Activated T-cell treated with anti-CD3 and anti-CD28 coated beads, Interleukin-2, amount 50 U/mL, for 72 hours (primary cell): Measurements from ENCODE around the gene OLFM1. TPM values are rescaled to one million over a fixed set of nuclear protein-coding genes. Genes with fewer than 3 reads are reported as not detected.

Experiments used
- ATAC-seq, 2 donors: fragments of 150-1000 bp; cut with Tn5 transposase; replicated peaks in 1 of 2; 2 replicates each; pipeline ENCODE4 v1.10.0; 2021; ENCODE audit warnings: moderate library complexity in 2 of 2, mild to moderate bottlenecking in 1 of 2
- DNase-seq, 2 donors: peaks; one replicate each; pipeline ENCODE4 v3.0.0; 2021 to 2022; ENCODE audit warnings: mixed read lengths in 1 of 2
- H3K27ac Mint-ChIP-seq: one replicate; pipeline ENCODE4 v1.8.0; 2022; ENCODE audit warnings: mild to moderate bottlenecking, moderate library complexity, mixed read lengths
- H3K27me3 Mint-ChIP-seq: one replicate; pipeline ENCODE4 v1.8.0; 2022; ENCODE audit warnings: low read depth, mixed read lengths
- H3K36me3 Mint-ChIP-seq, 2 donors: one replicate each; pipeline ENCODE4 v1.8.0; 2022; ENCODE audit warnings: mixed read lengths in 2 of 2, mild to moderate bottlenecking in 1 of 2; ENCODE audit not compliant: insufficient read depth in 2 of 2
- H3K4me1 Mint-ChIP-seq: one replicate; pipeline ENCODE4 v1.8.0; 2022; ENCODE audit warnings: low read depth, mixed read lengths
- H3K4me3 Mint-ChIP-seq, 2 donors: one replicate each; pipeline ENCODE4 v1.8.0; 2022; ENCODE audit warnings: mild to moderate bottlenecking in 2 of 2, mixed read lengths in 2 of 2, moderate library complexity in 2 of 2
- H3K9me3 Mint-ChIP-seq, 2 donors: one replicate each; pipeline ENCODE4 v1.8.0; 2022; ENCODE audit warnings: mixed read lengths in 2 of 2
- total RNA-seq, 2 donors: library from RNA; stranded (reverse); gene quantifications; one replicate each; pipeline ENCODE4 v1.2.3, GENCODE V29; 2022

The OLFM1 gene
- total RNA-seq, 2 donors from 2014 or later: 0.70 TPM; not detected in 1

- no peak for DNase-seq
- Mint-ChIP-seq H3K27ac (no peak overlapping the region), H3K36me3 (peaks cover 4 to 6% of the 10 kb centered on the region in 2 donors), H3K4me3 (no peak overlapping the region), H3K4me1 (no peaks in the 10 kb centered on the region), H3K27me3 (peaks cover 40% of the 10 kb centered on the region), H3K9me3 (peaks cover 6 to 9% of the 10 kb centered on the region in 2 donors)
- ATAC-seq: no peak
These were observed 22.3 kb upstream of the OLFM1 start for GRCh38 chr9:135065151-135065550.

DNA sequence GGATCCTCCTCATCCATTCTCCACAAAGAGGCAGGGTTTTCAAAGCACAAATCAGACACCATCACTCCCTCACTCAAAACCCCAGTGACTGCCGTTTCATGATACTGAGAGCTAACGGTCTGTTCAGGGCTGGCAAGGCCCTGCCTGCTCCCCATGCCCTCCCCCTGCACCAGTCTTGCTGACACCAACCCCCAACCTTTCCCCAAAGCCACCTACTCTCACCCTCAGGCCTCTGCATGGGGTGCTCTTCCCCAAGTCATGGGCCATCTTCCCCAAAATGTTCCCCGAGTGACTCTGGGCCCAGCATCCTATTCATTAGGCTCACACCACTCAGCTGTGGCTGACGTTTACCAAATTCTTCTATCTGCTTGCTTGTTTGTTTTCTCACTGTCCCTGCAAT, 21.7 kb upstream of the OLFM1 start:
- Mint-ChIP-seq H3K27me3 (peaks cover 40% of the 10 kb centered on the region), H3K27ac (no peak overlapping the region), H3K36me3 (peaks cover 4 to 6% of the 10 kb centered on the region in 2 donors), H3K4me3 (no peak overlapping the region), H3K4me1 (no peaks in the 10 kb centered on the region), H3K9me3 (peaks cover 6 to 9% of the 10 kb centered on the region in 2 donors)
- ATAC-seq: no peak
- DNase-seq: no peak

GRCh38 chr9:135066291-135066690, 21.2 kb upstream of the OLFM1 start:
- no peak for ATAC-seq
- H3K4me3 Mint-ChIP-seq: no peak overlapping the region
- H3K27ac Mint-ChIP-seq: no peak overlapping the region
- H3K27me3 Mint-ChIP-seq: peaks cover 41% of the 10 kb centered on the region
- peaks cover 4 to 6% of the 10 kb centered on the region in 2 donors for H3K36me3 Mint-ChIP-seq
- DNase-seq: no peak
- peaks cover 6 to 9% of the 10 kb centered on the region in 2 donors for H3K9me3 Mint-ChIP-seq
- H3K4me1 Mint-ChIP-seq: no peaks in the 10 kb centered on the region

DNA sequence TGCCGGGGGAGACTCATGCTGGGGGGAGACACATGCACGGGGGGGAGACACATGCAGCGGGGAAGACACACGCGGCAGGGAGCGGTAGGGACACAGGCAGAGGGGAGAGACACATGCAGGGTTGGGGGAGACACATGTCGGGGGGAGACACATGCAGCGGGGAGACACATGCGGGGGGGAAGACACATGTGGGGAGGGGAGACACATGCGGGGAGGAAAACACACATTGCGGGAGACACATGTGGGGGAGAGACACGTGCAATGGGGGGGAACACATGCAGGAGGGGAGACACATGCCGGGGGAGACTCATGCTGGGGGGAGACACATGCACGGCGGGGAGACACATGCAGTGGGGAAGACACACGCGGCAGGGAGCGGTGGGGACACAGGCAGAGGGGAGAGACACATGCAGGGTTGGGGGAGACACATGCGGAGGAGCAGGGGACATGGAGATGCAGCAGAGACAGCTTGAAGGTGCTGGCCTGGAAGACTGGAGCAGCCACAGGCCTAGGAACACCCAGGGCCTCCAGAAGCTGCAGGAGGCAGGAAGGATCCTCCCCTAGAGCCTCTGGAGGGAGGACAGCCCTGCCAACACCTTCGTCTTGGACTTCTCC, 20.3 kb upstream of the OLFM1 start:
- no peak for DNase-seq
- Mint-ChIP-seq H3K4me3 (no peak overlapping the region), H3K27ac (no peak overlapping the region), H3K36me3 (peaks cover 4 to 6% of the 10 kb centered on the region in 2 donors), H3K4me1 (no peaks in the 10 kb centered on the region), H3K9me3 (peaks cover 6 to 9% of the 10 kb centered on the region in 2 donors), H3K27me3 (peaks cover 41% of the 10 kb centered on the region)
- ATAC-seq: no peak

GRCh38 chr9:135068776-135069415, 18.6 kb upstream of the OLFM1 start:
- Mint-ChIP-seq H3K36me3 (peaks cover 4 to 6% of the 10 kb centered on the region in 2 donors), H3K27me3 (peaks cover 45% of the 10 kb centered on the region), H3K4me1 (no peaks in the 10 kb centered on the region), H3K9me3 (peaks cover 4 to 5% of the 10 kb centered on the region in 2 donors), H3K4me3 (no peak overlapping the region), H3K27ac (no peak overlapping the region)
- ATAC-seq (no peak), DNase-seq (no peak)

- H3K4me3 Mint-ChIP-seq: no peak overlapping the region
These were observed 17.8 kb upstream of the OLFM1 start for GRCh38 chr9:135069558-135070197.

DNA sequence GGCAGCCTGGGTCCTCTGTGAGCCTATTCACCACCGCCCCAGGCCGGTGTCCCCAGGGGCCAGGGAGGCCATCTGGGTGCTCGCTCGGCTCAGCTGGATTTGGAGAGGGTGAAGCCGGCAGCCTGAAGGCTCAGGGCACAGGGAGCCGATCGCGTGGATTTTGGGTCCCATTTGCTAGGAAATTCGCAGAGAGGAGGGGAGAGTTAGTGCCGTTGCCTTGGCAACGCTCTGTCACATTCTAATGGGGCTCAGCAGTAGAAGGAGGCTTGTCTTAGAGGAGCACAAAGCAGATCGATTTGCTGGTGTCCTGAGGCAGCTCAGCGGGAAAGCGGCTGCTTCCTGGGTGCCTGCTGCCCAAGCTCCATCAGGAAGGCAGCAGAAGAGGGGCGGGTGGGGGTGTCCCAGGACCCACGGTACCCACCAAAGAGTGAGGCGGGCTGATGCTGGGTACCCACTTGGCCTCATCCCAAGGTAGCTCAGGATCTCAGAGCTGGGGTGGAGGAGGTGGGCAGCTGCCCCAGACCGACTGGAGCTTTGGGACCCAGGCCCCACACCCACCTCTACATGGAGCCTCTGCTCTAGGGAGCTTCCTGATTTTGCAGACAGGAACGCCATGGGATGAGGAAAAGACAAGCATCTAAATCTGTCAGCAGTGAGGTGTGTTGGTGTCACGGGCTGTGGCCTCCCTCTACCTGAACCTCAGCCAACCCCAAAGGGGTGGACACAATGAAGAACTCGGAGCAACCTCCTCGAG, 17.1 kb upstream of the OLFM1 start:
- Mint-ChIP-seq H3K27me3 (peaks cover 47% of the 10 kb centered on the region), H3K36me3 (no peaks in the 10 kb centered on the region), H3K9me3 (peaks cover 0 to 1% of the 10 kb centered on the region in 2 donors), H3K4me3 (no peak overlapping the region), H3K27ac (no peak overlapping the region), H3K4me1 (no peaks in the 10 kb centered on the region)
- ATAC-seq (no peak), DNase-seq (no peak)

More at GRCh38 chr9:135069558-135070197, 17.8 kb upstream of the OLFM1 start:
- no peak for ATAC-seq
- H3K4me1 Mint-ChIP-seq: no peaks in the 10 kb centered on the region
- no peak for DNase-seq
- peaks cover 0 to under 1% of the 10 kb centered on the region in 2 donors for H3K36me3 Mint-ChIP-seq
- H3K27me3 Mint-ChIP-seq: peaks cover 44% of the 10 kb centered on the region
- H3K27ac Mint-ChIP-seq: no peak overlapping the region
- peaks cover 0 to 1% of the 10 kb centered on the region in 2 donors for H3K9me3 Mint-ChIP-seq

DNA sequence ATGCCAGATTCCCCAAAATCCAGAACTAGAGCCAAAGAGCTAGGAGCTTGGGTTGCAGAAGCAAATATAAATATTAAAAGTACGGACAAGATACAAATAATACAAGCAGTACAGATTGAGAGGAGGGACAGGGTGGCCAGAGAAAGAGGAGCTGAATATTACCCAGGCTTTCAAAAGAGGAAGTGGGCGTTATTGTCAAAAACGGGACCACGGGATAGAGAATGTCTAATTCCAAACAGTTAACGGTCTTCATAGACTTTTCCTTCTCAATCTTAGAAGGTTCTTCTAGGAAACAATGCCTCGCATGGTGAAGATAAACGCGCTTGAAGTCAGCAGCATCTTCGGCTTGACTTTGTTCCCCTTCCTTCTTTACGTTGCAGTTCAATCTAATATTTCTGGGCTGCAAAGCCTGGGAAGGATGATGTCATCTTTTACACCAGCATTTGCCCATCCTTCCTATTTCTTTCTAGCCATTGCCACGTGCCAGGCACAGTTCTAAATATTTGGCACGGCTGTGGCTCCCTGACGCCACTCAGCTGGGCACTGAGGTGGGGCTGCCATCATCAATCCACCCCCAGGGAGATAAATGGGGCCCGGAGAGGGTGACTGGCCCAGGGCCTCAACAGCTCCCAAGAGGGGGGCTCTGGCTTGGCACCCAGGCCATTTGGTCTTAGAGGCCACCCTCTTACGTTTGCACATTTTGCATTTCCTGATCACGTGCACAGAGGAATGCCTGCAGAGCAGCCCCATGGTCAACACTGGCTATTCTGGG, 16.3 kb upstream of the OLFM1 start:
- H3K4me1 Mint-ChIP-seq: no peaks in the 10 kb centered on the region
- no peak for DNase-seq
- no peak for ATAC-seq
- H3K27me3 Mint-ChIP-seq: peaks cover 46% of the 10 kb centered on the region
- H3K36me3 Mint-ChIP-seq: no peaks in the 10 kb centered on the region
- H3K4me3 Mint-ChIP-seq: no peak overlapping the region
- H3K9me3 Mint-ChIP-seq: no peaks in the 10 kb centered on the region
- H3K27ac Mint-ChIP-seq: no peak overlapping the region

DNA sequence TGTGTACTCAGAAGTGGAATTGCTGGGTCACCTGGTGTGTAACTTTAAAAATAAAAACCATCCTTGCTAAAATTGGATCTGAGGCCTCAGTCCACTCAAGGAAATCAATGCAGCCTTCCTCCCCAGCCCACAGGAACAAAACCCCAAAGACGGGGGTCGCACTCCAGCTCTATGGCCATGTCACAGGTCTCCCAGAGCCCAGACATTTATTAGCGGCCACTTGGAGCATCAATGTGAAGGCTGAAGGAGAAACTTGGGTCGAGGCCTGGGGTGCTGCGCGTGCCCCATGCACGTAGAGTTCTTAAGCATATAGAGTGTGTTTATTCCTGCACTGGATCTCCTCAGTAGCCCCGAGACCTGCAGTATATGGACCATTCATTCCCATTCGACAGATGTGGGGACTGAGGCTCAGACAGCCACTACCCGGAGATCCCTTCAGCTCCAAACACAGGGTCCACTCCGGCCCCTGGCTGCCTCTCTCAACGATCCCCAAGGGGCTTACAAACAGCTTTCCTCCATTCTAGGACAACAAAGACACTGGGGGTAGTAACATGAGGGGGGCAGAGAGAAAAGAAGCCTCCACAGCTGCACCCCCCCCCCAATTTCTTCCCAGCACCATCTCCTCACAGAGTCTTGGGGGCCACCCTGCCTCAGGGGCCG, 14.3 kb upstream of the OLFM1 start:
- H3K4me3 Mint-ChIP-seq: no peak overlapping the region
- H3K4me1 Mint-ChIP-seq: no peaks in the 10 kb centered on the region
- no peaks in the 10 kb centered on the region for H3K9me3 Mint-ChIP-seq
- H3K27ac Mint-ChIP-seq: no peak overlapping the region
- DNase-seq (no peak), ATAC-seq (no peak)
- peaks cover 47% of the 10 kb centered on the region for H3K27me3 Mint-ChIP-seq
- H3K36me3 Mint-ChIP-seq: no peaks in the 10 kb centered on the region

GRCh38 chr9:135073741-135074305, 13.6 kb upstream of the OLFM1 start:
- Mint-ChIP-seq H3K36me3 (no peaks in the 10 kb centered on the region), H3K4me3 (no peak overlapping the region), H3K4me1 (no peaks in the 10 kb centered on the region), H3K9me3 (no peaks in the 10 kb centered on the region), H3K27ac (no peak overlapping the region), H3K27me3 (peaks cover 41% of the 10 kb centered on the region)
- ATAC-seq (no peak), DNase-seq (no peak)

DNA sequence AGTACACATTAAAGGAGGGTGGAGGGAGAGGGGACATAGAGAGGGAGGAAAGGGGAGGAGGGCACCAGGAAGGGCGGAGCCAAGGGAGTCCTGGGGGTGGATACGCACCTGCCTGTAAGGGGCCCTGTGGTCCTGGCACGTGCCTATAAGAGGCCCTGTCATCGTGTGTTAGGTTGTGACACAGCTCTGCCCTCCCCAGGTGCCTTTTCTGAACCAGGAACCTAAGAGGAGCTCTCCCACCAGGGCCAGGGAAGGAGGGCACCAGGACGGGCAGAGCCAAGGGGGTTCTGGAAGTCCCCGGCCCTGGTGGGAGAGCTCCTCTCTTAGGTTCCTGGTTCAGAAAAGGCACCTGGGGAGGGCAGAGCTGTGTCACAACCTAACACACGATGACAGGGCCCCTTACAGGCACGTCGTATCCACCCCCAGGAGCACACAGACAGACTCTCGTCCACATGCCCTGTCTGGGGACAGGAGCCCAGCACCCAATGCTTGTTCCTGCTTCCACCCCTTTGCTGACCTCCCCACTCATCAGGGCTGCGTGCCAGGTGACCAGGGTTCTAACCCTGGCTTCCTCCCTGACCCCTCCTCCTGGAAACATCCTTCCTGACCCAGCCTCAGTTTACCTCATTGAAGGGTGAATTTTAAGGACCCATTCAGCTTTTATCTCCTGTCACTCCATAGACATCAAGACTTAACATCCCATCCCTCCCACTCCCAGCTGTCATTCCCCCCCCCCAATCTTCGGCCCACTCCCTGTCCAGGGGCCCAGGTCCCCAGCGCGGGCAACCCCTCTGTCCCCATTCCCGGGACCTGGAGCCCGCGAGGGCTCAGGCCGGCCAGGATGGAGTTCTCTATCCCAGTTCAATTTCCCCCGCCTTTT, 12.9 kb upstream of the OLFM1 start:
- H3K36me3 Mint-ChIP-seq: no peaks in the 10 kb centered on the region
- H3K27ac Mint-ChIP-seq: no peak overlapping the region
- H3K4me1 Mint-ChIP-seq: no peaks in the 10 kb centered on the region
- H3K9me3 Mint-ChIP-seq: no peaks in the 10 kb centered on the region
- no peak for DNase-seq
- peaks cover 33% of the 10 kb centered on the region for H3K27me3 Mint-ChIP-seq
- H3K4me3 Mint-ChIP-seq: peak overlapping the region in 1 of 2 donors; percentile 27
- ATAC-seq: no peak
